Stimulated activated CD8-positive, alpha-beta memory T cell treated with anti-CD3 and anti-CD28 coated beads, Interleukin-7, amount 100 ng/mL, for 24 hours (primary cell): ENCODE results near the gene ANP32A.

Experiments
- DNase-seq: peaks from one replicate; pipeline ENCODE4 v3.0.0-alpha.2; 2020; ENCODE audit warnings: low read depth

ANP32A gene

GRCh38 chr15:68819495-68820294 is 1.0 kb downstream of the ANP32A start:
- DNase-seq = no peak

- DNase-seq = peak; percentile 19
Measured at GRCh38 chr15:68818769-68819494, 1.8 kb downstream of the ANP32A start.

- peak; percentile 30 for DNase-seq
Measured at GRCh38 chr15:68818066-68818768, 2.5 kb downstream of the ANP32A start.

GRCh38 chr15:68817304-68818065 is 3.2 kb downstream of the ANP32A start:
- peak; percentile 51 for DNase-seq

- DNase-seq = no peak
Measured at GRCh38 chr15:68816795-68817303, 3.8 kb downstream of the ANP32A start.

GRCh38 chr15:68816158-68816557 is 4.5 kb downstream of the ANP32A start:
- DNase-seq = no peak

GRCh38 chr15:68815598-68815997 is 5.1 kb downstream of the ANP32A start:
- DNase-seq = no peak

GRCh38 chr15:68814596-68814995 is 6.1 kb downstream of the ANP32A start:
- no peak for DNase-seq

GRCh38 chr15:68812597-68813431 is 7.9 kb downstream of the ANP32A start:
- DNase-seq = no peak

GRCh38 chr15:68812069-68812468 is 8.6 kb downstream of the ANP32A start:
- DNase-seq = no peak

- DNase-seq = no peak
Measured at GRCh38 chr15:68809517-68809916, 11.2 kb downstream of the ANP32A start.

GRCh38 chr15:68808770-68809169 is 11.9 kb downstream of the ANP32A start:
- DNase-seq = no peak

- no peak for DNase-seq
Measured at GRCh38 chr15:68808091-68808490, 12.6 kb downstream of the ANP32A start.

- DNase-seq = no peak
Measured at GRCh38 chr15:68807249-68807648, 13.4 kb downstream of the ANP32A start.

GRCh38 chr15:68806220-68807060 is 14.3 kb downstream of the ANP32A start:
- no peak for DNase-seq

- no peak for DNase-seq
Measured at GRCh38 chr15:68802373-68802772, 18.3 kb downstream of the ANP32A start.

GRCh38 chr15:68801572-68802148 is 19.0 kb downstream of the ANP32A start:
- DNase-seq = no peak

GRCh38 chr15:68800875-68801274 is 19.8 kb downstream of the ANP32A start:
- no peak for DNase-seq

- DNase-seq = no peak
Measured at GRCh38 chr15:68798346-68799094, 22.2 kb downstream of the ANP32A start.
